Pancreas (tissue), 10 donors: ENCODE measurements around the gene CDK5R1. TPM values are rescaled to one million over a fixed set of nuclear protein-coding genes. Genes with fewer than 3 reads are reported as not detected.

Experiments
- ATAC-seq, 4 donors: fragments of 200-7000 bp; cut with Tn5 transposase; one replicate each; pipeline versions ENCODE4 v1.8.0 to v1.9.1; 2020; ENCODE audit warnings: mild to moderate bottlenecking in 4 of 4, moderate library complexity in 4 of 4
- DNase-seq, 6 donors: peaks; one replicate each; pipeline ENCODE4 v3.0.0-alpha.2; 2020
- FAIRE-seq: peaks from 2 replicates; lab custom pipeline; 2012; peaks lifted over from hg19 to GRCh38; lab: Jason Lieb, UNC
- H3K27ac ChIP-seq, 4 donors: fragments of 200-600 bp; sonication (generic); 1 replicate in 3 of 4; 2 replicates in 1 of 4; pipeline versions ENCODE4 v1.5.0 to v1.8.0; 2020
- H3K27me3 ChIP-seq, 4 donors: fragments of 200-600 bp; one replicate each; pipeline ENCODE4 v1.8.0; 2021
- H3K36me3 ChIP-seq, 3 donors: fragments of 200-600 bp; sonication (generic) in 1 of 3; one replicate each; pipeline versions ENCODE4 v1.5.0 to v1.8.0; 2020 to 2021
- H3K4me1 ChIP-seq, 3 donors: fragments of 200-600 bp; one replicate each; pipeline ENCODE4 v1.8.0; 2021
- H3K4me3 ChIP-seq, 4 donors: fragments of 200-600 bp; sonication (generic) in 2 of 4; one replicate each; pipeline versions ENCODE4 v1.5.0 to v1.8.0; 2020 to 2021
- H3K9me3 ChIP-seq, 4 donors: fragments of 200-600 bp; one replicate each; pipeline ENCODE4 v1.8.0; 2021
- WGBS, 2 donors: extraction: QIAGEN DNeasy Blood & Tissue Kit; methylation state at CpG; one replicate each; pipeline ENCODE4 v1.1.7; 2013; 5-methylcytosine and 5-hydroxymethylcytosine counted together
- intact Hi-C, 3 donors: fragments of 100-400 bp; cut with DNase I; formaldehyde crosslinking; loops; one replicate each; pipeline versions ENCODE4 v1.11.1 to v1.14.2; 2022
- polyA plus RNA-seq, 2 donors: library from polyadenylated mRNA; stranded (reverse); fragments of 200-250 nt; gene quantifications; one replicate each; pipeline ENCODE4 v1.2.3, GENCODE V29; 2013
- total RNA-seq, 6 donors: library from RNA; stranded (reverse); fragmentation: NEBNext Ultra II Directional in 4 of 6; extraction: Animal tissue kit (Norgen Biotek cat#: 25700) in 4 of 6; gene quantifications; one replicate each; pipeline versions ENCODE4 v1.2.1 to v1.2.4, GENCODE V29; 2021 to 2023
- TF ChIP-seq, protein P1 (sequence below), 4 donors: fragments of 200-600 bp; sonication (generic) in 3 of 4; IDR thresholded peaks; one replicate each; pipeline versions ENCODE4 v1.5.0 to v1.8.0; 2021; ENCODE audit warnings: antibody characterized with exemption in 4 of 4
- donor health status: healthy with polysubstance abuse.
- donor health status: DM: no; HTN: no; CAD: no; lungs with moderate emphysema.
- donor health status: DM: no; HTN: no; CAD: no.
- donor health status: control.
- donor health status: control.
- donor health status: Bipolar disorder and iron deficiency.
- donor health status: DM: yes; HTN: yes; CAD: no.
- donor health status: DM: no; HTN: no; CAD: no.
- donor health status: DM: no; HTN: no; CAD: no.
- donor health status: DM: yes; HTN: yes; CAD: no.

The CDK5R1 gene
- total and polyA plus RNA-seq, 8 donors = 0.46 to 5.1 (median 1.0) TPM

DNA sequence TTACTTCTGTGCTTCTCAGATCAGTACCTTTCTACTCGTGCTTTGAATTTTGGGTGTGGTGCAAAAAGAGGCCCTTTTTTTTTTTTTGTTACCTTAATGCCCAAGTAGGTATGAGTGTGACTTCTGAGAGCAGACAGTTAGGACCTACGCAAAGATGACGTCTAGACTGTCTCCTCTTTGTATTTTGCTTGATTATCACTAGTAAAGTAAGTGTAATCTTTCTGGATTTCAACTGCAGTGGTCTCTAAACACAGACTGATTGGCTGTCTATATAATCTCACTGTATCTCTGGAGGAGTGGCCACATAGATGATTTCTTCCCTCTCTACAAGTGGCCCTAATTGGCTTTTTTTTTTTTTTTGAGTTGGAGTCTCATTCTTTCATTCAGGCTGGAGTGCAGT lies 11.5 kb upstream of the CDK5R1 start:
- 94 to 95% methylated on average over 3 of the region's 3 CpGs for WGBS, 2 donors
- Histone ChIP-seq H3K27me3 (no peaks in the 10 kb centered on the region), H3K36me3 (peaks cover 8 to 68% (median 46%) of the 10 kb centered on the region in 3 donors), H3K27ac (no peak overlapping the region), H3K4me3 (no peak overlapping the region), H3K9me3 (no peaks in the 10 kb centered on the region), H3K4me1 (no peaks in the 10 kb centered on the region)
- intact Hi-C loops = no loop called here
- TF ChIP-seq, protein P1, sequence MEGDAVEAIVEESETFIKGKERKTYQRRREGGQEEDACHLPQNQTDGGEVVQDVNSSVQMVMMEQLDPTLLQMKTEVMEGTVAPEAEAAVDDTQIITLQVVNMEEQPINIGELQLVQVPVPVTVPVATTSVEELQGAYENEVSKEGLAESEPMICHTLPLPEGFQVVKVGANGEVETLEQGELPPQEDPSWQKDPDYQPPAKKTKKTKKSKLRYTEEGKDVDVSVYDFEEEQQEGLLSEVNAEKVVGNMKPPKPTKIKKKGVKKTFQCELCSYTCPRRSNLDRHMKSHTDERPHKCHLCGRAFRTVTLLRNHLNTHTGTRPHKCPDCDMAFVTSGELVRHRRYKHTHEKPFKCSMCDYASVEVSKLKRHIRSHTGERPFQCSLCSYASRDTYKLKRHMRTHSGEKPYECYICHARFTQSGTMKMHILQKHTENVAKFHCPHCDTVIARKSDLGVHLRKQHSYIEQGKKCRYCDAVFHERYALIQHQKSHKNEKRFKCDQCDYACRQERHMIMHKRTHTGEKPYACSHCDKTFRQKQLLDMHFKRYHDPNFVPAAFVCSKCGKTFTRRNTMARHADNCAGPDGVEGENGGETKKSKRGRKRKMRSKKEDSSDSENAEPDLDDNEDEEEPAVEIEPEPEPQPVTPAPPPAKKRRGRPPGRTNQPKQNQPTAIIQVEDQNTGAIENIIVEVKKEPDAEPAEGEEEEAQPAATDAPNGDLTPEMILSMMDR (IDR thresholded peaks at IDR 0.05) = no peak
- FAIRE-seq (no peak), DNase-seq (no peak), ATAC-seq (no peak)

DNA sequence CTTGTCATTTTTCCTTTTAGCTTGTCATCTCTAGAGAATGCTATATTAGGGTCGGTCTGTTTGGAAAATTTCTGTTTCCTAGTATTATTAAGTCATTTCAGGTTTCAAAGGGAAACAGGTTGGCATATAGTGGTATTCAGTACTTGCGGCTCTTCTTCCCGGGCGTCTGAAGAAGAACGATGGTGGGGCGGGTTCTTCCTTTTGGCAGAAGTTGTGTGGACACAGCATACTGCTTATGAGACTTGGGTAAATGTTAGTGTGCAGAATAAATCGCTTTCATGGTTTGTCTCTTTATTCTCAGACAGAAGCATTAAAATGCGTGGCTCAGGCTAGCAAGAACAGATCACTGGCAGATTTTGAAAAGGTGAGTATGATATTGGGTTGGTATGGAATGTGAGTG lies 9.6 kb upstream of the CDK5R1 start:
- intact Hi-C loops = no loop called here
- Histone ChIP-seq H3K36me3 (peaks cover 10 to 75% (median 46%) of the 10 kb centered on the region in 3 donors), H3K4me1 (no peaks in the 10 kb centered on the region), H3K4me3 (no peak overlapping the region), H3K27ac (no peak overlapping the region), H3K27me3 (no peaks in the 10 kb centered on the region), H3K9me3 (no peaks in the 10 kb centered on the region)
- ATAC-seq (no peak), FAIRE-seq (no peak), DNase-seq (no peak)
- 91 to 96% methylated on average over 8 of the region's 8 CpGs for WGBS, 2 donors
- TF ChIP-seq, protein P1 (IDR thresholded peaks at IDR 0.05) = no peak

DNA sequence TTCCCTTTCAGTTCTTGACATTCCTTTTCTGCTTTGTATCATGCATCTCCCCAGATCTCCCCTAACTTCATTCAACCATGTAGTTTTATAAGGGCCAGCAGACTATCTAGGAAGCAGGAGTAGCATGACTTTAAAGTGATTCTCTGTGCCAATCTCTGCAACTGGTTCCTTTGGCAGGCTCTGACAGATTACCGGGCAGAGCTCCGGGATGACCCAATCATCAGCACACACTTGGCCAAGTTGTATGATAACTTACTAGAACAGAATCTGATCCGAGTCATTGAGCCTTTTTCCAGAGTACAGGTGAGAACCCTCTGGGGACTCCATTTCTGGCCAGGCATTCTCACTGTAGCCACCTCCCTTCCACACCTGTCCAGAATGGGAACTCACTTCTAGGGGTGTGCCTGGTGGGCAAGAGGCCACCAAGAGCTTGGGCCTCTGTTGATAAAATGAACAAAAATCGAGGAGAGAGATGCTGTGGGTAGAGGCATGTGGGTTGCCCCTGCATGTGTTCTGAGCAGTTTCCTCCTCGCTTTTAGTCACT lies 7.6 kb upstream of the CDK5R1 start:
- no peak for FAIRE-seq
- TF ChIP-seq, protein P1 (IDR thresholded peaks at IDR 0.05) = no peak
- intact Hi-C loops = no loop called here

DNA sequence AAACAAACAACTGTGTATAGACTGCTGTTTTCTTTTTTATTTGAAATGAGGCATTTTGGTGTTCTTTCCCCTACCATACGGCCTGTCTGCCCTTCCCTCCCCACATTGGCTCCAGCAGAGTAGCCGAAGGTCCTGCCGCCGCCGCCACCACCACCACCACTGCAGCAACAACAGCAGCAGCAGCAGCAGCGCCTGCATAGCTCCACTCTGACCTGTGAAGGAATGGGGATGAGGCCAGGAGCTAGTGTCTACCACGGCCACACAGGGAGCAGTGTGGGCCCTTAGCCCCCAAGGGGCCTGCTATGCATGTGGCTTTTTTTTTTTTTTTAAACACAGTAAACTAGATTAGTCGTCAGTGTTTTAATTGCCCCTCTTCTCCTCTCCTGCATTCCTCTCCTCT lies 5.6 kb upstream of the CDK5R1 start:
- Histone ChIP-seq H3K9me3 (no peaks in the 10 kb centered on the region), H3K4me1 (peaks cover 0 to 7% (median 6%) of the 10 kb centered on the region in 3 donors), H3K36me3 (peaks cover 8 to 47% (median 21%) of the 10 kb centered on the region in 3 donors), H3K4me3 (no peak overlapping the region), H3K27ac (no peak overlapping the region), H3K27me3 (no peaks in the 10 kb centered on the region)
- intact Hi-C loops = loop anchor here in 2 of 3 donors (5.0 to 10.0 kb wide), 2 partner anchors 274 to 276 kb away; no protein-coding TSS in a partner anchor
- no peak for ATAC-seq
- DNase-seq = no peak
- WGBS, 2 donors = 87 to 91% methylated on average over 8 of the region's 8 CpGs
- TF ChIP-seq, protein P1 (IDR thresholded peaks at IDR 0.05) = no peak
- FAIRE-seq = no peak

More for the DNA sequence above, 7.6 kb upstream of the CDK5R1 start:
- no peak overlapping the region for H3K4me3 ChIP-seq
- ATAC-seq = no peak
- 82 to 86% methylated on average over 5 of the region's 5 CpGs for WGBS, 2 donors
- no peak overlapping the region for H3K27ac ChIP-seq
- no peaks in the 10 kb centered on the region for H3K27me3 ChIP-seq
- no peak for DNase-seq
- H3K4me1 ChIP-seq = peaks cover 0 to 7% (median 3%) of the 10 kb centered on the region in 3 donors
- H3K36me3 ChIP-seq = peaks cover 10 to 67% (median 38%) of the 10 kb centered on the region in 3 donors
- no peaks in the 10 kb centered on the region for H3K9me3 ChIP-seq
